Activated CD4-positive, alpha-beta T cell treated with anti-CD3 and anti-CD28 coated beads, Interleukin-2, amount 50 U/mL, for 16 hours (primary cell): ENCODE data around the gene UBE2L6.
"Not testable (repeated sequence)": the region's sequence is repeated elsewhere in the genome, so short reads cannot be mapped to it uniquely, and the experiment has no call there.

Experiments used
- DNase-seq: peaks from one replicate; pipeline ENCODE4 v3.0.0-alpha.2; 2020

Gene UBE2L6

DNA sequence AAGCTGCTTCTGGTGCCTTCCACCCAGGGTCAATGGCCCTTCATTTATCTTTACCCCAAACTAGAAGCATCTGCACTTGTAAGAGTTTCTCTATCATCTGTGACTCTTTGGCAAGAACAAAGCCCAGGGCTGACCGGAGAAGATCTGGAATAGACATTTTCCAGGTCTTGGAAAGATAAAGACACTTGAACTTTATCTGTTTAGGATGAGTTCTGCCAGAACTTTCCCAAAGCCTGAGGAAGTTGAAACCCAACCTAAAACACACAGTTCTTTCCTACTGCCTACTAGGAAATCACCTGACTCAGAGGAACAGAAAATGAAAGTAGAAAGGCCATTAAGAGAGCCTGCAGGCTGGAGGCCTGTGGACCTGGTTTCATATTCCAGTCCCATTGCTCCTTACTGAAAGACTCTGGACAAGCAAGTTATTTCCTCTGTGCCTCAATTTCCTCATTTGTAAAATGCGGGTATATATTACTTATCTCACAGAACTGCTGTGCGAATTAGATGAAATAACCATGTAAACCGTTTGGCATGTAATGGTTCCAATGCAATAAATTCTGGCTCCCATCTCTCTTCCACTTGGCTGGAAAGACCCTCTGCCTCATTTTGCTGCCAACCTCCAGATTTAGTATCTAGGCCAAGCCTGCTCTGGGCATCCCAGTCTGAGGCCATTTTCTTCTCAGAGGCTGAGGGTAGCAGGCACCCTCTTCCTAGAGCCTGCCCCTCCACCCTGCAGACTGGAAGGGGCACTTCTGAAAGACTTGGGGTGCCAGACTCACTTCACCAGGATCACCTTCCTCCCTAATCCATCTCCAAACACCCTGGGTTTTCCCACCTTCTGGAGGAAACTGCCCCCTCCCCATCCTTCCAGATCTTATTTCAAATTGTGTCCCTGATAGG lies 1.2 kb downstream of the UBE2L6 start:
- DNase-seq, result peak; percentile 69

DNA sequence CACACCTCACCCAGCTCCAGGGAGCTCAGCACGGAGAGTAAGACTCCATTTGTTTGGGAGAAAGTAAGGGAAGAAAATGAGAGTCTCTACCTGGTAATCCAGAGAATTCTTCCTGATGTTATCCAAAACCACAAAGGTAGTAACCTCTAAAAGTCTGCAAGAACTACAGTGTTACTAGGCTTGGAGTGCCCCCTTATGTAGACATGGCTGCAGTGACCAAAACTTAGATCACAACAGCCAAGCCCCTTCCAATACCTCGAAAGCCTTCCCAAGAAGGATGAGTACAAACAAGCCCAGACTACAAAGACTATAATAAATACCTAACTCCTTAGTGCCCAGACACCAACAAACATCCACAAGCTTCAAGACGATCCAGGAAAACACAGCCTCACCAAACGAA lies 4.9 kb downstream of the UBE2L6 start:
- no peak for DNase-seq

DNA sequence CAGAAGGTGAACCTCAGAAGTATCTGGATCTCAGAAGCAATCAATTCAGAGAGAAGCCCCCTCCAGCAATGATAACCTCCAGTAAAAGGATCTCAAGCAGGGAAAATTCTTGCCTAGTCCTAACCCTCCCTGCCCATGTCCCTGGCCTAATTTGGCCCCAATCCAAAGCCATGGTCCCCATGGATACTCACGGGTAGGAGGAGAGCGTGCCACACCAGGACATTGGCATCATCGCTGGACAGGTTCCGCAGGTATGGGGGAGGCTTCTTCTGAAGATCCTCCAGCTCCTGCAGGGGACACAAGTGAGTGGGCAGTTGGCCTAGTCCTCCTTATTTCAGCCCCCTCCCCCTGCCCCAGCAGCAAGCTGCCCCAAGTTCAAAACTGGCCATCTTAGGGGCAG lies 7.3 kb downstream of the UBE2L6 start:
- DNase-seq, result no peak

DNA sequence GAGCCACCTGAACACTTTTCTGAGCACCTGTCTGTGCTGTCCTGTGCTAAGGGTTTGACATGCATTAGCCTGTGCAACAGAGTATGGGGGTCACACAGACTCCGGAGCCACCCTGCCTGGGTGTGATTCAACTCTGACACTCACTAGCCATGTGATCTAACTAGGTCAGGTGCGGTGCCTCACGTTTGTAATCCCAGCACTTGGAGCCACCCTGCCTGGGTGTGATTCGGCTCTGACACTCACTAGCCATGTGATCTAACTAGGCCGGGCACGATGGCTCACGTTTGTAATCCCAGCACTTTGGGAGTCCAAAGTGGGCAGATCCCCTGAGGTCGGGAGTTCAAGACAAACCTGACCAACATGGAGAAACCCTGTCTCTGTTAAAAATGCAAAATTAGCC lies 11.4 kb downstream of the UBE2L6 start:
- no peak for DNase-seq

DNA sequence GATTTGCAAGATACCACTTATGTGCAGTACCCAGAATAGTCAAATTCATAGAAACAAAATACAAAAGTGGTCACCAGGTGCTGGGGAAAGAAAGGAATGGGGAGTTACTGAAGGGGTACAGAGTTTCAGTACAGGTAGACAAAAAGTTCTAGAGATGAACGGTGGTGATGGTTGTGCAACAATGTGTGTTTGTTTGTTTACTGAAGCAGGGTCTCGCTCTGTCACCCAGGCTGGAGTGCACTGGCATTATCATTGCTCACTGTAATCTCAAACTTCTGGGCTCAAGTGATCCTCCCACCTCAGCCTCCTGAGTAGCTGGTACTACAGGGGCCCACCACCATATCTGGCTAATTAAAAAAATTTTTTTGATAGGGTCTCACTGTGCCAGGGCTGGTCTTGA lies 12.1 kb downstream of the UBE2L6 start:
- DNase-seq, result no peak

DNA sequence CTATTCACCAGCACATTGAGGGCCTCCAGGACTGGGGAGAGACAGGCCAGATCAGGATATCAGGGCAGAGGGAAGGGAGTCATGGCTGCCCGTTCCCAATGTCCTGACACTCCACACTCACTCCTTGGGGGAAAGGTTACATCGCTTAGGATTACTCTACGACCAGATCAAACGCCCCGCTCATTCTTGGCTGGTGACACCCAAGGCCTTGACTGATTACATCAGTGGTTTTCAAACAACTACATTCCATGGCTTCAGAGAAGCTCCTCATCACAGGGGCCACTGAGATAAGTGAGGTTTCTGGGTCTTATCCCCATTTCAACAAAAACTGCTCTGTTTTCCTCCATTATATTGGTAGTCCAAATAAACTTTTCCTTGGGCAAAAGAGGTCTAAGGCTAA lies 15.0 kb downstream of the UBE2L6 start:
- no peak for DNase-seq

DNA sequence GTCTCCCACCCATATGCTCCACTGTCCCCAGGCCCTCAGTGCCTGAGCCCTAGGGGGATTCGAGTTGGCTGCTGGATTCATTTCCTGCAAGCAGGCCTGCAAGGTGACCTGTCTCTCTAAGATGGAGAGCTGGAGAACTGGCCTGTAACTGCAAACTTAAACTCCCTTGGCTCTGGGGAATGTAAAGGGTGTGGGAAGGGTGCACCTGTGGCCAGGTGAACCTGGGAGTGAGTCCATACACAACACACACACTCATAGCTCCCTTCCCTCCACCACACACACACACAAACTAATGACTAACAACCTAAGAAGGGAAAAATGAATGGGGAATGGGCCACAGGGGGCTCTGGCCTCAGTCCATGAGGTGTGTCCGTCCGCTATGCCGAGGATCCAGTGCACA lies 15.5 kb downstream of the UBE2L6 start:
- no peak for DNase-seq

DNA sequence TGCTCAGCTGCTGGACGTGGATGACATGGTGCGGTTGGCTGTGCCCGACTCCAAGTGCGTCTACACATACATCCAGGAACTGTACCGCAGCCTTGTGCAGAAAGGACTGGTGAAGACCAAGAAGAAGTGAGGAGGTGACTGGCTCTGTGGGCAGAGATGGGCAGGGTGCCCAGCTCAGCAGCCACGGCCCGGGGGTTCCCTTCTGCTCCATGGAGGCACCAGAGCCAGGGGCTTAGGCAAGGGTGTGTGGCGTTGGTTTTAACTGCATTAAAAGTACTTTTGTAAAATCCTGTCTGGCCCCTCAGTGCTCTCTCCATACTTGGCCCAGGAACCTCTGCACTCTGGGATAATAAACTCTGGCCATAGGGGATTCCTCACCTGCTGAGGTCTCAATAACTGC lies 17.5 kb downstream of the UBE2L6 start:
- no peak for DNase-seq

DNA sequence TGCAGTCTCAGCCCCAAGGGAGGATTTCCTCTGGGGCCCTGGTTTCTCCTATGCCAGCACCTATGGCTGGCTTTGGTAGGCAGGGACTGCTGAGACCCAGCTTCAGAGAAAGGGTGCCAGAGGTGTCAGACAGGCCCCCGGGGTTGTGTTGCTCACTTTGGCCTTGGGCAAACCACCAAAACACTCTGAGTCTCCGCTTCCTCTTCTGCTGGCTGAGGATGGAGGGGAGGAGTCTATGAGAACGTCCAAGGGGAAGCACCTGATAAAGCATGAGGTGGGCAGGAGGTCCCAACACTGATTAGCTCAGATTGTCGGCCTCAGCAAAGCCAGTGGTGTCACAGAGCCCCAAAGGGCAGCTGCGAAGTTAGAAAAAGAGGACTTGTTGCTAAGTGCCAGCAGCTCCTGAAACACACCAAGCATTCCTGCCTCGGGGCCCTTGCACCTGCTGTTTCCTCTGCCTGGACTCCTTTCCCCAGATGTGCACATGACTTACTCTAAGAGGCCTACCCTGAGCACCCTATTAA lies 19.6 kb downstream of the UBE2L6 start:
- no peak for DNase-seq

DNA sequence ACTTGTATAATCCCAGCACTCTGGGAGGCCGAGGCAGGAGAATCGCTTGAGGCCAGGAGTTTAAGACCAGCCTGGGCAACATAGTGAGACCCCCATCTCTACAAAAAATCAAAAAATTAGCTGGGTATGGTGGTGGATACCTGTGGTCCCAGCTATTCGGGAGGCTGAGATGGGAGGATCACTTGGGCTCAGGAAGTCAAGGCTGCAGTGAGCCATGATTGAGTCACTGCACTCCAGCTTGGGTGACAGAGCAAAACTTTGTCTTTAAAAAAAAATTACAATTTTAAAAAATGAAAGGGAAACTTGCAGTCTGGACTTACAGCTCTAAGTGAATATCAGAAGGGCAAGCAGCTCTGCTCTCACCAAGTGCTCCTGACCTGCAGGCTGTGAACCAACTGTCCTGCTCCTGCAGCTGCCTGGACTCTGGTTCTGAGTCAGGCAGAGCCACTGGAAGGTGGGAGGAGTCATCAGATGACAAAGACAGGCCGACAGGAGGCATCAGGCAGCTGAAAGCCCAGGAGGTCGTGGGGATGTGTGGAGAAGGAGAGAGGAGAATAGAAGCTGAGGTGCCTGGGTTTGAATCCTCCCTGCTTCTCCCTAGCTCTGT lies 20.5 kb downstream of the UBE2L6 start:
- DNase-seq, result peak; percentile 37

DNA sequence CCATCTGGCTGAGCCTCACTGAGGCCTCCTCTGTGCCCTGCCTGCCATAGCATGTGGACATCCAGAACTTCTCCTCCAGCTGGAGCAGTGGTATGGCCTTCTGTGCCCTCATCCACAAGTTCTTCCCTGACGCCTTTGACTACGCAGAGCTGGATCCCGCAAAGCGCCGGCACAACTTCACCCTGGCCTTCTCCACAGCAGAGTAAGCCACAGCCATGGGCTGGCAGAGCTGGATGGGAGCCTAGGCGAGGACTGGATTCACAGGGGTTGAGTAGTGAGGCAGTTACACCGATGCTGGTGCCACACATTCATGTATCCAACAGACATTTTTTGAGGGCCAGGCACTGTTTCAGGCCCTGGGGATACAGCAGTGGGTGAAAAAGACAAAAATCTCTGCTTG lies 21.0 kb downstream of the UBE2L6 start:
- no peak for DNase-seq

DNA sequence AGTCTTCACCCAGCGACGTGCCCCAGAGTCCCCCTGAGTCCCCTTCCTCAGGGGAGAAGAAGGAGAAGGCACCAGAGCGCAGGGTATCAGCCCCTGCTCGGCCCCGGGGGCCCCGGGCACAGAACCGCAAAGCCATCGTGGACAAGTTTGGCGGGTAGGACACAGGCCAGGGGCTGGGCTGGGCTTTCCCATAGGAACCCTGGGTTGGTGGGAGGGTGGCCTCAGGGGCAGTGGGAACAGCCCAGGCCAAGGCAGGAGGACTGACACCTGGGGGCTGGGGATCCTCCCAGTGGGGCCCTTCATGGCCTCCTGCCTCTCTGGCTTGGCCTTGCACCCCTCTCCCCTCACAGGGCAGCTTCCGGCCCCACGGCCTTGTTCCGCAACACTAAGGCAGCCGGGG lies 21.6 kb downstream of the UBE2L6 start:
- no peak for DNase-seq

DNA sequence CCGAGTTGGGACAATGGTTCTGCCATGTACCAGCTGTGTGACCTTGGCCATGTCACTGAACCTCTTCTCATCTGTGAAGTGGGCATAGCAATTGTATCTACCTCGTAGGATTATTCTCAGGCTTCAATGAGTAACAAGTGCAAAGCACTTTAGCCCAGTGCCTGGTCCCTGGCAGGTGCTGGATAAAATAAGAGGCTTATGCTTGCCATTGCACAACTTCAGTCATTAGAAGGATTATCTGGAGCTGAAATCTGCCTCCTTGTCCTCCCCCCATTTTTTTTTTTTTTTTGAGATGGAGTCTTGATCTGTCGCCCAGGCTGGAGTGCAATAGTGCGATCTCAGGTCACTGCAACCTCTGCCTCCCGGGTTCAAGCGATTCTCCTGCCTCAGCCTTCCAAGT lies 22.9 kb downstream of the UBE2L6 start:
- no peak for DNase-seq

DNA sequence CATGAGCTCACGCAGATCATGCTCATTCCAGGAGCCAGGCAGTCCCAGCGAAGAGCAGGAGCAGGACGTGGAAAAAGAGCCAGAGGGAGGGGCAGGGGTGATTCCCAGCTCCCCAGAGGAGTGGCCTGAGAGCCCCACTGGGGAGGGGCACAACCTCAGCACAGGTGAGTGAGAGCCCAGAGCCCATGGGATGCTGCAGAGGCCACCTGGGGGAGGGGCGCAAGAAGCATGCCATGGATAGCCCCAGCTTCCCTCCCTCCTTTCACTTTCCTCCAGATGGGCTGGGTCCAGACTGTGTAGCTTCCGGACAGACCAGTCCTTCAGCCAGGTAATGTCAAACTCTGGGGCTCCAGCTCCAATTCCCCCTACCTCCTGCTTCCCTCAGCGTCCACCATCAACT lies 23.9 kb downstream of the UBE2L6 start:
- no peak for DNase-seq

DNA sequence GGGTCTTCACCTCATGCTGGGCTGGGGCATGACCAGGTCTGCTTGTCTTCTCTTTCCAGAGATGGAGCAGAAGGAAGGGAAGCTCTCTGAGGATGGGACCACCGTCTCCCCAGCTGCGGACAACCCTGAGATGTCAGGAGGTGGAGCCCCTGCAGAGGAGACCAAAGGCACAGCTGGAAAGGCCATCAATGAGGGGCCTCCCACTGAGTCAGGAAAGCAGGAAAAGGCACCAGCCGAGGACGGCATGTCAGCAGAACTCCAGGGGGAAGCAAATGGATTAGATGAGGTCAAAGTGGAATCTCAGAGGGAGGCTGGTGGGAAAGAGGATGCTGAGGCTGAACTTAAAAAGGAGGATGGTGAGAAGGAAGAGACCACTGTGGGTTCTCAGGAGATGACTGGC lies 24.9 kb downstream of the UBE2L6 start:
- no peak for DNase-seq

DNA sequence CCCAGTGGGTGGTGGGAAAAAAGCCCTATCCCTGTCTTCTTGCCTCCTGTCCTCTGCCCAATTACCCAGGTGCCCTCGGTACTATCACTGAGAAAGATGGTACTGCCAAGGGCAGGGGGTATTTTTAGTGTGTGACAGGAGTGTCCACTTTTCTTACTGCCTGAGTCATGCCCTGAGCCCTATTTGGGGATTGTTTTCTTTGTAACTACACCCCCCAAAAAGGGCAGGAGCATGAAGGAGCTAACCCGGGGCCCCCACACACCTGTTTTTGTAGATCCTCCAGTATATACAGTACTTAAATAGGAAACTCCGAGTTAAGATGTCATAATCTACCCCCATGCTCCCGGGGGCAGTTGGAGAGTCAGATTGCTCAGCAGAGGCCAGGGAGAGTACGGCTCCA lies 26.3 kb downstream of the UBE2L6 start:
- DNase-seq, result no peak

DNA sequence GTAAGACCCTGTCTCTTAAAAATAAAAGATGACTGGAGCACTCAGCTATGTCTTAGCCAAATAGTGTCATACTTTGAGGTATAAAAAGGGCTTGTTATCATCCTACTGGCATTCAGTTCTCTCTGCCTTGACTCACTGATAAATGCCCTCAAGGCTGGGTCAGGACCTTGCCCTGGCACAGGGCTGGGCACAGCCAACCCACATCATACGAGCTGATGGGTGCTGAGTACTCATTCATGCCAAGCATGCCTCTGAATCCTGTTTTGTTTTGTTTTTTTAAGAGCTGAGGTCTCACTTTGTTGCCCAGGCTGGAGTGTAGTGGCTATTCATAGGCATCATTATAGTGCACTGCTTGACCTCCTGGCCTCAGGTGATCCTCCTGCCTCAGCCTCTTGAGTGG lies 28.1 kb downstream of the UBE2L6 start:
- DNase-seq, result no peak

DNA sequence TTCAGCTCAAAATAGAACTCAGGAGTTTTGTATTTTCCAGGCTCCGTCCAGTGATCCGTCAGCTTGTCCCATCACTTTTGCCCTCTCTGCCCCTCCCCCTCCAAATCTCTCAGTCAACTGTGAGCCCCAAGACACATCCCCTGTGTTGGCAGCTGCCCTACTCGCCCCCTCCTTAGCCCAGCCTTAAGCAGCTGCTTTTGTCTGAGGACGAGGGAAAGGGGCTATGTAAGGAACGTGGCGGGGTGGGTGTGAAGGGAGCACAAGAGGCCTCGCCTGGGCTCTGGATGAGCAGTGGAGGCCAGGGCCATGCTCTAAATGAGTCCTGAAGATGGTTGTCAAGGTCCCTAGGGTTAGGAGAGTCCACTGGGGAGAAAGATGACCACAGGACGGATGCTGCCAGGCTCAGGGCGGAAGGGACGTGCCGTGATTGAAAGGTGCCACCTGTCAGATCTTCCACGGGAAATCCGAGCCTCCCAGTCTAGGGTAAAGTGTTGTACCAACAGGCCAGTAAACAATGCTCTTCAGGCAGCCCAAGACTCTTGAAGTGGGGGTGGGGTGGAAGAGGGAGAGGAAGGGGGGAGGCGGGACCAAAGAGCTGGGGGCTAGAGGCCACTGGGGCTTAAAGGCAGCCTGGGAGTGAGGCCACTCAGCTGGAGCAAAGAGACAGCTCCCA lies 30.4 kb downstream of the UBE2L6 start, which contains the start of gene SMTNL1:
Gene SMTNL1 (plus strand): TSS at position 649 of the 673 bp plus-strand sequence. CDS start 5,048 bp downstream, outside the sequence.
- no peak for DNase-seq

DNA sequence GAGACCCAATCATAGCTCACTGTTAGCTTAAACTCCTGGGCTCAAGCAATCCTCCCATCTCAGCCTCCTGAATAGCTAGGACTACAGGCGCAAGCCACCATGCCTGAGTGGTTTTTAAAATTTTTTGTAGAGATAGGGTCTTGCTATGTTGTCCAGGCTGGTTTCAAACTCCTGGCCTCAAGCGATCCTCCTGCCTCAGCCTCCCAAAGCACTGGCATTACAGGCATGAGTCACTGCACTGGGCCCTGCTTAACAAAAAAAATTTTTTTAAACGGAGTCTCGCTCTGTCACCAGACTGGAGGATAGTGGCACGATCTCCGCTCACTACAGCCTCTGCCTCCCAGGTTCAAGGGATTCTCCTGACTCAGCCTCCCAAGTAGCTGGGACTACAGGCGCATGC lies 33.0 kb downstream of the UBE2L6 start:
- not testable (repeated sequence) for DNase-seq

DNA sequence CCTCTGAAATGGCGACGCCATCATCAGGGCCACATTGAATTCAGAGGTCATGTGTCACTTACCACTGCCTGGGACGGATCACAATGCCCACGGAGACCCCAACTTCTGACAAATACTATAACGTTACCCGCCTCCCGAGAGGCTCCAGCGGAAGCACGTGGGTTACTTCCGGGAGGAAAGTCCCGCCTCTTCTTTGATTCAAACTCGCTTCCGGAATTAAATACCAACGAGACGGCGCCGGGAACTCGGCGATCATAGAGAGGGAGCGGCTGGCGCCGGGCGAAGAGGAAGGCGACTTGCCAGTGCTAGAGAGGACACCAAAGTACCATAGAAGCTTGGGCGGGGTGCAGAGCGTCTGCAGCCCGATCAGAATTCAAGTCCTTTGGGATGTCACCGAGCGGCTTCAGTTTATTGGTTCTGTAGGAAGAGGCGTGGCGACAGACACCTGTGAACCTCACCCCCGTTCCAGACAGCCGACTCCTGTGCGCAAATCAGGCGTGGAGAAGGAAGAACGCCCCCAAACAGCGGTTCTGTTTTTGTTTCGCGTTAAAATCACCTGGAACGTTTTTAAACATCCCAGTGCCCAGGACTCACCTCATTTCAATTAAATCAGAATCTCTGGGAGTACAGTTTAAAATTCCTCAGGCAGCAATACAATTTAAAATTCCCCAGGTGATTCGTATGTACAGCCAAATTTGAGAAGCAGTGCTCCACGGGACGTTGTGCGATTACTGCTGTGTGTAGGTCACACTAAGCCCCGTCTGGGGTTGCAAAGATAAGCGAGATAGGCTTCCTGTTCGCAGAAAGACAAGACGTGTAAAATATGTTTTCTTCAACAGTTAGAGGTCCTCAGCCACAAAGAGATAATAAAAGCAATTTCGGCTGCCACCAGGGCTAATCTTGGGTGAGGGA lies 36.6 kb downstream of the UBE2L6 start, which contains the start of gene TIMM10:
Gene TIMM10 (minus strand): TSS at position 159 of the 912 bp plus-strand sequence. CDS start 565 bp downstream, outside the sequence.
- DNase-seq, result peak; percentile 98

DNA sequence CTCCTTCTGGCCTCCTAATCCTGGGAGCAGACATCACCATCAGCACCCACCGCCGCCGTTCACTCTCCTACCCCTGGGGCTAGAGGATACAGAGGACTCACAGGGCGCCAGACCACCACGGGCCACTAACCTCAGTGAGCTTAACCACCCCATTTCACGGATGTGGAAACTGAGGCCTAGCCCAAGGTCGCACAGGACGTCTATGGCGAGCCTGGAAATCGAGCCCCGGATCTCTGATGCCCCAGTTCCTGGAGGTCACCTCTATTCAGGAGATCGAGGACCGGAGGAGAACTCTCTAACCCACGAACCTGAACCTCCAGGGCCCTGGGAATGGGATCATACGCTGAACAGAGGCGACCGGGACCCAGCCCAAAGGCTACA lies 37.3 kb downstream of the UBE2L6 start:
- DNase-seq, result no peak

DNA sequence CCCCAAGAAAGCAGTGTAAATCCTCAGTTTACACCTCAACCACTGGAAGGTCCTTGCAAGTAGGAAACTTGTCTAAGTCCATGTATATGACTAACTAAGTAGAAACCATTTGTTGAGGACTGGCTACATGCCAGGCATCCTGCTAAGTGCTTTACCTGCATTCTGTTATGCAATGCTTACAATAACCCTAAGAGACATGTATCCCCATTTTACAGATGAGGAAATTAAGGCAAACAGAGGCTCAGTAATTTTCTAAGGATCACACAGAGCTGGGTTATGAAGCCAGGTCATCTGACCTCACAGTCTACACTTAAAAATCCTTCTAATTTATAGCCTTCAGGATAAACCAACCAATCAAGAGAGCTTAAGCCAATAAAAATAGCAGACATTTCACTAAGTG lies 38.5 kb downstream of the UBE2L6 start:
- no peak for DNase-seq
